Brain microvascular endothelial cell (primary cell): Measurements from ENCODE around the gene SP8.

Source experiments
- DNase-seq: peaks from one replicate; pipeline ENCODE4 v3.0.0-alpha.2; 2020
- H3K27ac ChIP-seq: fragments of 250-450 bp; sonication (Bioruptor Pico); 2 replicates; pipeline ENCODE4 v1.5.1; 2020; ENCODE audit warnings: mild to moderate bottlenecking, moderate library complexity
- H3K27me3 ChIP-seq: fragments of 250-450 bp; sonication (Bioruptor Pico); replicated peaks from 2 replicates; pipeline ENCODE4 v1.5.1; 2020; ENCODE audit warnings: mild to moderate bottlenecking
- H3K36me3 ChIP-seq: fragments of 250-450 bp; sonication (Bioruptor Pico); replicated peaks from 2 replicates; pipeline ENCODE4 v1.5.1; 2020; ENCODE audit warnings: mild to moderate bottlenecking
- H3K4me3 ChIP-seq: 2 replicates; pipeline ENCODE4 v1.5.1; 2011; ENCODE audit warnings: low read depth, mild to moderate bottlenecking, control low read depth, low read length, moderate library complexity
- CTCF ChIP-seq: IDR thresholded peaks from 2 replicates; pipeline ENCODE4 v1.5.1; 2011; ENCODE audit warnings: low read depth, mild to moderate bottlenecking, moderate library complexity, low read length, control low read depth, inconsistent platforms; ENCODE audit errors: missing control alignments
- in situ Hi-C: cut with HindIII; loops from 2 replicates; pipeline ENCODE4 v1.10.0; 2017; ENCODE audit warnings: low sequenced_read_pairs, low pct_ligation_motif_present

SP8 gene

GRCh38 chr7:20745702-20746101, 41.0 kb downstream of the SP8 start:
- no peak for TF ChIP-seq CTCF
- in situ Hi-C loops: no loop called here
- no peak for DNase-seq

DNA sequence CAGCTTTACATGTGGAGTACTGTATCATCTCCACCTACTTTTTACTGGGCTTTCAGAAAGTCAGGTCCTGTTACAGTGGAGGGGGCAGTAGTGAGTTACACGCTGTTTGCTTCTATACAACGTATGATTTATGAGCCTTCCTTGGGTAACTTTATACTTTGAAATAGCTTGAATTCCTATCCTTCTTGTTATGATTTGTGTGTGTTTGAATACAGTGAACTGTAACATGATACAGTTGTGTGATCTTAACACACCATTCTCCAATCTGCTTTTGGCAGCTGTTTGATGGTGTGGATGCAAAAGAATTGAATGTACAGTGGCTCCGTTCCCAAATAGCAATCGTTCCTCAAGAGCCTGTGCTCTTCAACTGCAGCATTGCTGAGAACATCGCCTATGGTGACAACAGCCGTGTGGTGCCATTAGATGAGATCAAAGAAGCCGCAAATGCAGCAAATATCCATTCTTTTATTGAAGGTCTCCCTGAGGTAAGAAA, 41.7 kb downstream of the SP8 start:
- Histone ChIP-seq H3K36me3 (no peaks in the 10 kb centered on the region), H3K27ac (no peak overlapping the region), H3K4me3 (no peak overlapping the region), H3K27me3 (no peaks in the 10 kb centered on the region)
- no peak for DNase-seq
- TF ChIP-seq CTCF: no peak
- in situ Hi-C loops: no loop called here

More at GRCh38 chr7:20745702-20746101, 41.0 kb downstream of the SP8 start:
- Histone ChIP-seq H3K27me3 (no peaks in the 10 kb centered on the region), H3K36me3 (no peaks in the 10 kb centered on the region), H3K4me3 (no peak overlapping the region), H3K27ac (no peak overlapping the region)

DNA sequence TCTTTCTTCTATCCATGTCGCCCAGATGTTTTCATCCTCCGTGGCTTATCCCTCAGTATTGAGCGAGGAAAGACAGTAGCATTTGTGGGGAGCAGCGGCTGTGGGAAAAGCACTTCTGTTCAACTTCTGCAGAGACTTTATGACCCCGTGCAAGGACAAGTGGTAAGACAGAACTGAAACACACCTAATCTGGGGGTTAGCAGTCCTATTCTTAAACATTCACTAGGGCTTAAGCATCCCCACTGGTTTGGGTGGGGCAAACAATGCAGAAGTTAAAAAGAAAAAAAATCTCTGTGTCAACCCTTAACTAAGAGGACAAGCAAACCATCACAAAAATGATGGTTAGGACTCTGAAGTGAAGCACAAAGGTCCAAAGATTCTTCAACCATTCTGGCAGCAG, 43.8 kb downstream of the SP8 start:
- no peak overlapping the region for H3K27ac ChIP-seq
- DNase-seq: no peak
- TF ChIP-seq CTCF: no peak
- H3K27me3 ChIP-seq: no peaks in the 10 kb centered on the region
- in situ Hi-C loops: no loop called here
- no peaks in the 10 kb centered on the region for H3K36me3 ChIP-seq
- H3K4me3 ChIP-seq: no peak overlapping the region

GRCh38 chr7:20741801-20742200, 44.9 kb downstream of the SP8 start:
- no peaks in the 10 kb centered on the region for H3K36me3 ChIP-seq
- H3K4me3 ChIP-seq: no peak overlapping the region
- no peaks in the 10 kb centered on the region for H3K27me3 ChIP-seq
- H3K27ac ChIP-seq: no peak overlapping the region
- no peak for TF ChIP-seq CTCF
- in situ Hi-C loops: no loop called here
- no peak for DNase-seq

DNA sequence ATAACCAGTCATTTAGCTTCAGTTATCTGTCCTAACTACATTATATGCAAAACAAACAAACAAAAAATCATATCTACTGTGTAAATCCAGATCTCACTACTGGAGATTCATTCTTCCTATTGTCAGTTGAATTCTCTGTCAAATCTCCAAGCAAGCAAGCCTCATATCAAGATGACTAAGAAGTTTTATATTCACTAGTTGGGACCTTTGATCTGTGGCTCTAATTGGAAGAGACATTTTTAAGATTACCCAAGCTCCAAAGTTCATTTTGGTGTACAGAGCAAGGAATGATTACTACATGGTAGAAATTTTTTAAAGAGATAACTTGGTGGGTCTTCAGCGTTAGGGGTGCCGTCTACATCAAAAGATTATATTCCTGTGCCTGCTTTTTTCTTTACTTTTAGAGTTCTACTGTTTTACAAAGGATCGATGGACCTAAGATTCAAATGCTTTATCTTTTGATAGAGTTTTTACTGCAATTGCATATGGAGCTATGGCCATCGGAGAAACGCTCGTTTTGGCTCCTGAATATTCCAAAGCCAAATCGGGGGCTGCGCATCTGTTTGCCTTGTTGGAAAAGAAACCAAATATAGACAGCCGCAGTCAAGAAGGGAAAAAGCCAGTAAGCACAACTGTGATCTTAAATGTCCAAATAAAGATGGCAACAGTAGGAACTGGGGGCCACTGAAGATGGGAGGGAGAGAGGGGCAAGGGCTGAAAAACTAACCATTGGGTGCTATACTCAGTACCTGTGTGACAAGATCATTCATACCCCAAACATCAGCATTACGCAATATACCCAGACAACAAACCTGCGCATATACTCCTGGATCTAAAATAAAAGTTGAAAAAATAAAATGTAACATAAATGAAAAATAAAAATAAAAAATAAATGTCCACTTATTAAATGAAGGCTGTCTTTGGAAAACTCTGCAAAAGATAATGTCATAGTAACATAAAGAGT, 47.9 kb downstream of the SP8 start:
- H3K27me3 ChIP-seq: no peaks in the 10 kb centered on the region
- no peak for TF ChIP-seq CTCF
- no peaks in the 10 kb centered on the region for H3K36me3 ChIP-seq
- no peak overlapping the region for H3K27ac ChIP-seq
- in situ Hi-C loops: no loop called here
- DNase-seq: no peak
- no peak overlapping the region for H3K4me3 ChIP-seq
